Bronchial epithelial cell (primary cell): ENCODE results near the gene MYOC. TPM values are rescaled to one million over a fixed set of nuclear protein-coding genes. Genes with fewer than 3 reads are reported as not detected.
A peak's percentile ranks its signal among the peaks of the same experiment; 100 is the strongest.

Experiments used
- DNase-seq: peaks from one replicate; pipeline ENCODE4 v3.0.0-alpha.2; 2010; ENCODE audit warnings: low read depth
- FAIRE-seq: peaks from 2 replicates; lab custom pipeline; 2011; peaks lifted over from hg19 to GRCh38; lab: Jason Lieb, UNC
- H3K27me3 ChIP-seq: 2 replicates; pipeline ENCODE4 v1.5.1; 2011; ENCODE audit warnings: low read length; ENCODE audit not compliant: control insufficient read depth, insufficient read depth
- H3K36me3 ChIP-seq: 2 replicates; pipeline ENCODE4 v1.5.1; 2011; ENCODE audit warnings: low read length; ENCODE audit not compliant: control insufficient read depth, insufficient read depth
- H3K4me3 ChIP-seq: 2 replicates; pipeline ENCODE4 v1.5.1; 2011; ENCODE audit warnings: mild to moderate bottlenecking, low read depth, low read length, control low read depth
- total RNA-seq: library from RNA; depleted of rRNA; stranded (reverse); fragments of >200 nt; gene quantifications from 2 replicates; pipeline ENCODE4 v1.2.1, GENCODE V29; 2014
- TF ChIP-seq, protein P1 (sequence below): IDR thresholded peaks from 2 replicates; pipeline ENCODE4 v1.5.1; 2011; ENCODE audit warnings: mild to moderate bottlenecking, moderate library complexity, low read length, control low read depth, inconsistent platforms; ENCODE audit not compliant: insufficient read depth, severe bottlenecking

Gene MYOC
- total RNA-seq, 1 donor from 2014 or later: not detected

DNA sequence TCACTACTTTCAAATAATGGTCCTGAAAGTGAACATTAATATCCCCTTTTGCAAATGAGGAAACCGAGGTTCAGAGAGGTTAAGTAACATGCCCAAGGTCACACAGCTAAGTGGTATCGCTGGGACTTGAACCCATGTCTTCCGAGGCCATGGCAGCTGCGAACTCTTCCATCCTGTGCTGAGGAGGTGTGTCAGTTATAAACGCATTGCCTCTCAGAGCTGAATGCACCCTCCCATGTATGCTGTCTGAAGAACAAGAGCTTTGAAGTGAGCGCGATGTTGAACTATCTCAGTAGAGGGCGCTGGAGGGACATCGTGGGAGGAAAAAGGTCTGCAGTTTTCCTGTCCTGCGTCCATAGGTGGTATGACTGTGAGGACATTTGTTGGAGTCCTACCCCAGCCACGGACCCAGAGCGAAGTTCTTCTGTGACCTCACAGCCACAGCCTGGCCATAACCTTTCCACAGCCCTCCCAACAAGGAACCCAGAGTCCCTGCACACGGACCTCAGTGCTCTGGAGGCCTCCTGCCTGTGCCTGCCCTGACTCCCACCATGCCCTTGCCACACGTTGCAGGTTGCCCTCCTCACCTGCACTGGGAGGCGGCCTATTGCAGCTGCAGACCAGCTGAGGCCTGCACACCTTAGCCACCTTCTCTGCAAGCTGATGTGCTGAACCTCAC is 7.5 kb downstream of the MYOC start:
- FAIRE-seq (no peak), DNase-seq (peak; percentile 80)
- no peak overlapping the region for H3K4me3 ChIP-seq
- TF ChIP-seq, protein P1, sequence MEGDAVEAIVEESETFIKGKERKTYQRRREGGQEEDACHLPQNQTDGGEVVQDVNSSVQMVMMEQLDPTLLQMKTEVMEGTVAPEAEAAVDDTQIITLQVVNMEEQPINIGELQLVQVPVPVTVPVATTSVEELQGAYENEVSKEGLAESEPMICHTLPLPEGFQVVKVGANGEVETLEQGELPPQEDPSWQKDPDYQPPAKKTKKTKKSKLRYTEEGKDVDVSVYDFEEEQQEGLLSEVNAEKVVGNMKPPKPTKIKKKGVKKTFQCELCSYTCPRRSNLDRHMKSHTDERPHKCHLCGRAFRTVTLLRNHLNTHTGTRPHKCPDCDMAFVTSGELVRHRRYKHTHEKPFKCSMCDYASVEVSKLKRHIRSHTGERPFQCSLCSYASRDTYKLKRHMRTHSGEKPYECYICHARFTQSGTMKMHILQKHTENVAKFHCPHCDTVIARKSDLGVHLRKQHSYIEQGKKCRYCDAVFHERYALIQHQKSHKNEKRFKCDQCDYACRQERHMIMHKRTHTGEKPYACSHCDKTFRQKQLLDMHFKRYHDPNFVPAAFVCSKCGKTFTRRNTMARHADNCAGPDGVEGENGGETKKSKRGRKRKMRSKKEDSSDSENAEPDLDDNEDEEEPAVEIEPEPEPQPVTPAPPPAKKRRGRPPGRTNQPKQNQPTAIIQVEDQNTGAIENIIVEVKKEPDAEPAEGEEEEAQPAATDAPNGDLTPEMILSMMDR: peak; percentile 88
- no peaks in the 10 kb centered on the region for H3K27me3 ChIP-seq
- H3K36me3 ChIP-seq: no peaks in the 10 kb centered on the region

GRCh38 chr1:171643156-171643555 is 9.3 kb downstream of the MYOC start:
- DNase-seq (no peak), FAIRE-seq (no peak)
- no peak overlapping the region for H3K4me3 ChIP-seq
- H3K27me3 ChIP-seq: no peaks in the 10 kb centered on the region
- no peaks in the 10 kb centered on the region for H3K36me3 ChIP-seq
- TF ChIP-seq, protein P1: no peak

DNA sequence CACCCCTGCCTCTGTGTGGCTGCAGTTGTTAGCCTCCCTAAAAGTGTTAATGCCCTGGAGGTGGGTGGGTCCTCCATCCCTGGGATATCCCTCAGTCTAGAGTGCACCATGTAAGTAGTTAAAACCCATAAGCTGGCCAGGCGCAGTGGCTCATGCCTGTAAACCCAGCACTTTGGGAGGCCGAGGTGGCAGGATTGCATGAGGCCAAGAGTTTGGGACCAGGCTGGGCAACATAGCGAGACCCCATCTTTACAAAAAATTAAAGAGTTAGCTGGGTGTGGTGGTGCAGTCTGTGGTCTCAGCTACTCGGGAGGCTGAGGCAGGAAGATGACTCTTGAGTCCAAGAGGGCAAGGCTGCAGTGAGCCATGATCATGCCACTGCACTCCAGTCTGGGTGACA is 10.3 kb downstream of the MYOC start:
- TF ChIP-seq, protein P1: no peak
- no peak for FAIRE-seq
- Histone ChIP-seq H3K4me3 (no peak overlapping the region), H3K36me3 (no peaks in the 10 kb centered on the region), H3K27me3 (no peaks in the 10 kb centered on the region)
- DNase-seq: no peak

DNA sequence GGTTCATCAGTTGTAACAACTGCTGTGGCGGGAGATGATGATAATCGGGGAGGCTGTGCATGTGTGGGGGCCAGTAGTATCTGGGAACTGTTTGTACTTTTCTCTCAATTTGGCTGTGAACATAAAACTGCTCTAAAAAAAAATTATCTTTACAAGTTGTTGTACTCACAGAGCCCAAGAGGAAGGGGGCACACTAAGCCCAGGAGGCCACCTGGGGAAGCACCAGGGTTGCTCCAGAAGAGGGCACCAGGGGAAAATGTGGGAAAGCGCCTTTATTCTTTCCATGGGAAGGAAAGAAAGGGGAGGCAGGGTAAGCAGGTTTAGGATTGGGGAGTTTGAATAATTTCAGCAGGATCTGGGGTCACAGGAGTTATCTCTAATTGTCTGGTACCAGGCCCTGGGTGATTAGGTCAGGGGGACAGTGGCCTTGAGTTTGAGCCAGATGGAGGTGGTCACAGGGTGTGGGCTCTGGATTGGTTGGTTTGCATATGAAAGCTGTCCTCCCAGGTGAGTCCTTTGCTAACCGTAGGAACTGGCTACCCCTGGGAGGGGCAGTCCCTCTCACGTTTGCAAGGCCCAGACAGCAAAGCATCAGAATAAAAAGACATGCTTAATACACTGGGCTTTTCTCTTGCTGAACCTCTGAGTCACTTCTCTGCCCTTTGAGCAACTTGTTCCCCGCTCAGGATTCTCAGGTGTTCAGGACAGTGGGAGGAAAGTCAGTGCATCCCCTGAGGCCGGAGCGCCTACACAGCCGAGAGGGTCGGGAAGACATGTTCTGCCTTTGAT is 11.2 kb downstream of the MYOC start:
- Histone ChIP-seq H3K27me3 (no peaks in the 10 kb centered on the region), H3K4me3 (no peak overlapping the region), H3K36me3 (no peaks in the 10 kb centered on the region)
- no peak for FAIRE-seq
- TF ChIP-seq, protein P1: no peak
- no peak for DNase-seq

DNA sequence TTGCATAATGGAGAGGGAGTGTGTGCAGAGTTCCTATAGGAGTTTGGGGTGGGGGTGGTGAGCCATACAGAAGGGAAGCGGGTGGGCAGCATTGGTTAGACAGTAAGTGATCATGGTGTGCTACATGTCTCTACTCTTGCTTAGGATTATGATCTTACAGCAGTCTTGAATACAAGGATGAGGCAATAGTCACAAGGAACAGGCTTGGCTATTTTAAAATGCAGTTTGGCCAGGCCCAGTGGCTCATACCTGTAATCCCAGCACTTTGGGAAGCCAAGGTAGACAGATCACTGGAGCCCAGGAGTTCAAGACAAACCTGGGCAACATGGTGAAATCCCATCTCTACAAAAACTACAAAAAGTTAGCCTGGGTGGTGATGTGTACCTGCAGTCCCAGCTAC is 12.3 kb downstream of the MYOC start:
- Histone ChIP-seq H3K36me3 (no peaks in the 10 kb centered on the region), H3K4me3 (no peak overlapping the region), H3K27me3 (no peaks in the 10 kb centered on the region)
- TF ChIP-seq, protein P1: no peak
- FAIRE-seq (no peak), DNase-seq (no peak)
